H1 (cell line): ENCODE data around the gene TOR1B. TPM values are rescaled to one million over a fixed set of nuclear protein-coding genes. Genes with fewer than 3 reads are reported as not detected.

Experiments
- CTCF ChIA-PET: fragments of 300-600 bp; sonication (Branson Sonifier 250); formaldehyde crosslinking; loops from one replicate; lab custom pipeline; 2021; ENCODE audit not compliant: partially characterized antibody; lab: Charles Lee
- POLR2A ChIA-PET: fragments of 300-600 bp; sonication (Branson Sonifier 250); formaldehyde crosslinking; loops from one replicate; lab custom pipeline; 2021; ENCODE audit warnings: inconsistent platforms; ENCODE audit not compliant: partially characterized antibody; lab: Charles Lee
- DNase-seq, 2 experiments: peaks; one replicate each; pipeline versions ENCODE4 v3.0.0 to v3.0.0-alpha.2; 2010 to 2022; ENCODE audit warnings: low spot score in 2 of 2, low read depth in 1 of 2, mixed read lengths in 1 of 2
- FAIRE-seq: peaks from 2 replicates; lab custom pipeline; 2011; peaks lifted over from hg19 to GRCh38; lab: Jason Lieb, UNC
- H2AFZ ChIP-seq: 2 replicates; pipeline ENCODE4 v1.8.1; 2012; ENCODE audit warnings: low read length, inconsistent platforms
- H2AK5ac ChIP-seq: 2 replicates; pipeline ENCODE4 v1.6.1; 2013; ENCODE audit warnings: low read depth, low read length
- H2BK120ac ChIP-seq: replicated peaks from 2 replicates; pipeline ENCODE3; 2013; ENCODE audit warnings: low read depth, low read length, inconsistent platforms
- H2BK12ac ChIP-seq: 2 replicates; pipeline ENCODE4 v1.6.1; 2013; ENCODE audit warnings: low read depth, low read length
- H2BK15ac ChIP-seq: 2 replicates; pipeline ENCODE4 v1.6.1; 2013; ENCODE audit warnings: low read length
- H2BK20ac ChIP-seq: 2 replicates; pipeline ENCODE4 v1.6.1; 2013; ENCODE audit warnings: low read length
- H2BK5ac ChIP-seq: 2 replicates; pipeline ENCODE4 v1.6.1; 2013; ENCODE audit warnings: low read depth, low read length
- H3K14ac ChIP-seq: 2 replicates; pipeline ENCODE4 v1.6.1; 2013; ENCODE audit warnings: inconsistent platforms; ENCODE audit not compliant: insufficient read length
- H3K18ac ChIP-seq: 2 replicates; pipeline ENCODE4 v1.6.1; 2013; ENCODE audit warnings: low read length; ENCODE audit errors: extremely low read depth
- H3K23ac ChIP-seq: 2 replicates; pipeline ENCODE4 v1.6.1; 2013; ENCODE audit warnings: inconsistent platforms; ENCODE audit not compliant: insufficient read length
- H3K23me2 ChIP-seq: 2 replicates; pipeline ENCODE4 v1.6.1; 2013; ENCODE audit warnings: low read depth, low read length
- H3K27ac ChIP-seq: 2 replicates; pipeline ENCODE4 v1.6.1; 2011; ENCODE audit warnings: low read depth, low read length, inconsistent platforms
- H3K27me3 ChIP-seq, 4 experiments: replicated peaks in 1 of 4; 1 replicate in 1 of 4; 2 replicates in 3 of 4; pipeline versions ENCODE4 v1.6.1 to v1.8.1; 2011 to 2013; ENCODE audit warnings: low read length in 3 of 4, mild to moderate bottlenecking in 3 of 4, inconsistent platforms in 2 of 4, mixed read lengths in 2 of 4, moderate library complexity in 1 of 4; ENCODE audit not compliant: control insufficient read depth in 3 of 4, insufficient read depth in 3 of 4; ENCODE audit errors: extremely low read depth in 1 of 4
- H3K36me3 ChIP-seq, 4 experiments: 2 replicates each; pipeline versions ENCODE4 v1.6.1 to v1.8.1; 2011 to 2013; ENCODE audit warnings: mild to moderate bottlenecking in 4 of 4, low read length in 3 of 4, moderate library complexity in 2 of 4, control low read depth in 1 of 4, inconsistent platforms in 1 of 4; ENCODE audit not compliant: insufficient read depth in 4 of 4, control insufficient read depth in 2 of 4
- H3K4ac ChIP-seq: replicated peaks from 2 replicates; pipeline ENCODE3; 2013; ENCODE audit warnings: low read length, low read depth, mixed read lengths, inconsistent platforms; ENCODE audit not compliant: insufficient read length
- H3K4me1 ChIP-seq, 4 experiments: replicated peaks in 1 of 4; 1 replicate in 1 of 4; 2 replicates in 3 of 4; pipeline versions ENCODE4 v1.6.1 to v1.8.1; 2011 to 2013; ENCODE audit warnings: low read length in 3 of 4, inconsistent platforms in 2 of 4, mixed read lengths in 1 of 4; ENCODE audit not compliant: insufficient read depth in 4 of 4, control insufficient read depth in 3 of 4
- H3K4me2 ChIP-seq, 2 experiments: 2 replicates each; pipeline versions ENCODE4 v1.6.1 to v1.8.1; 2011 to 2013; ENCODE audit warnings: low read depth in 2 of 2, low read length in 2 of 2, control low read depth in 1 of 2, inconsistent platforms in 1 of 2, mild to moderate bottlenecking in 1 of 2; ENCODE audit not compliant: insufficient read depth in 1 of 2
- H3K4me3 ChIP-seq, 4 experiments: fragments of 200-600, 300-600 bp in 1 of 4; sonication (generic), shearing (Covaris generic), sonication (Bioruptor Twin) in 1 of 4; 2 replicates each; pipeline versions ENCODE4 v1.5.1 to v1.8.1; 2011 to 2016; ENCODE audit warnings: low read length in 4 of 4, low read depth in 3 of 4, control low read depth in 2 of 4, inconsistent platforms in 2 of 4, mild to moderate bottlenecking in 2 of 4, mixed read lengths in 1 of 4, moderate library complexity in 1 of 4; ENCODE audit not compliant: insufficient read depth in 2 of 4; ENCODE audit errors: extremely low read depth in 1 of 4
- H3K56ac ChIP-seq: replicated peaks from 2 replicates; pipeline ENCODE3; 2013; ENCODE audit warnings: low read depth, mild to moderate bottlenecking, mixed read lengths, low read length, inconsistent platforms; ENCODE audit not compliant: insufficient read length
- H3K79me1 ChIP-seq: 2 replicates; pipeline ENCODE4 v1.6.1; 2013; ENCODE audit warnings: low read depth, low read length, control low read depth
- H3K79me2 ChIP-seq, 2 experiments: 2 replicates each; pipeline versions ENCODE4 v1.6.1 to v1.8.1; 2012 to 2013; ENCODE audit warnings: low read length in 2 of 2, mild to moderate bottlenecking in 2 of 2, inconsistent platforms in 1 of 2; ENCODE audit not compliant: insufficient read depth in 2 of 2, control insufficient read depth in 1 of 2
- H3K9ac ChIP-seq, 4 experiments: replicated peaks in 1 of 4; 1 replicate in 1 of 4; 2 replicates in 3 of 4; pipeline versions ENCODE4 v1.6.1 to v1.8.1; 2011 to 2013; ENCODE audit warnings: low read depth in 3 of 4, low read length in 3 of 4, control low read depth in 2 of 4, mild to moderate bottlenecking in 2 of 4, moderate library complexity in 2 of 4, inconsistent platforms in 1 of 4; ENCODE audit errors: extremely low read depth in 1 of 4
- H3K9me3 ChIP-seq, 2 experiments: 2 replicates each; pipeline versions ENCODE4 v1.6.1 to v1.8.1; 2012 to 2013; ENCODE audit warnings: mild to moderate bottlenecking in 2 of 2, moderate library complexity in 2 of 2, control low read depth in 1 of 2, inconsistent platforms in 1 of 2, low read depth in 1 of 2, low read length in 1 of 2, mixed read lengths in 1 of 2; ENCODE audit not compliant: insufficient read depth in 2 of 2
- H4K20me1 ChIP-seq, 2 experiments: replicated peaks in 1 of 2; 2 replicates each; pipeline versions ENCODE3 to v1.8.1; 2011 to 2013; ENCODE audit warnings: inconsistent platforms in 2 of 2, low read length in 2 of 2, mild to moderate bottlenecking in 1 of 2; ENCODE audit not compliant: insufficient read depth in 2 of 2, control insufficient read depth in 1 of 2
- H4K5ac ChIP-seq: 2 replicates; pipeline ENCODE4 v1.6.1; 2013; ENCODE audit warnings: low read length, low read depth, mixed read lengths, inconsistent platforms; ENCODE audit not compliant: insufficient read length
- H4K8ac ChIP-seq: 2 replicates; pipeline ENCODE4 v1.8.0; 2013; ENCODE audit warnings: mild to moderate bottlenecking, moderate library complexity, low read length, inconsistent platforms; ENCODE audit not compliant: insufficient read depth; ENCODE audit errors: extremely low read depth
- H4K91ac ChIP-seq: replicated peaks from 2 replicates; pipeline ENCODE3; 2013; ENCODE audit warnings: low read length, mixed read lengths, inconsistent platforms; ENCODE audit not compliant: insufficient read length
- RAD21 ChIP-seq, 2 experiments: IDR thresholded peaks in 1 of 2; conservative IDR thresholded peaks in 1 of 2; 2 replicates each; pipeline ENCODE4 v1.6.1; 2011; ENCODE audit warnings: low read depth in 2 of 2, low read length in 2 of 2, improper control_type of control experiment in 1 of 2, inconsistent platforms in 1 of 2, mild to moderate bottlenecking in 1 of 2, moderate library complexity in 1 of 2
- SIRT6 ChIP-seq: IDR thresholded peaks from one replicate; pipeline ENCODE4 v1.7.1; 2012; ENCODE audit warnings: low read length, inconsistent platforms
- USF2 ChIP-seq: IDR thresholded peaks from 2 replicates; pipeline ENCODE4 v1.6.1; 2011; ENCODE audit warnings: low read length, improper control_type of control experiment
- WGBS, 2 experiments: shearing (Covaris generic) in 1 of 2; methylation state at CpG; one replicate each; pipeline versions ENCODE4 v1.1.6 to v1.1.7; 2013 to 2015; ENCODE audit warnings: low lambda C conversion rate in 2 of 2, mixed read lengths in 2 of 2, inconsistent platforms in 1 of 2, low coverage in 1 of 2, missing lambda C conversion rate in 1 of 2; ENCODE audit not compliant: insufficient replicate concordance in 2 of 2, insufficient coverage in 1 of 2, insufficient read length in 1 of 2; ENCODE audit errors: extremely low coverage in 1 of 2, missing lambda C conversion rate in 1 of 2; 5-methylcytosine and 5-hydroxymethylcytosine counted together
- polyA plus RNA-seq, 7 experiments: library from polyadenylated mRNA; depleted of rRNA in 3 of 7; stranded (reverse) in 5 of 7; unstranded in 2 of 7; fragments of >200 nt in 5 of 7; fragments of 200-250 nt in 2 of 7; gene quantifications; 1 replicate in 5 of 7; 2 replicates in 1 of 7; 4 replicates in 1 of 7; pipeline versions ENCODE4 v1.2.1 to v1.2.3, GENCODE V29; 2011 to 2013; ENCODE audit warnings: missing spikeins in 2 of 7, mixed read lengths in 2 of 7
- total RNA-seq: library from RNA; stranded (reverse); fragmentation: NEBNext Ultra II Directional; extraction: Animal tissue kit (Norgen Biotek cat#: 25700); gene quantifications from 2 replicates; pipeline ENCODE4 v1.2.1, GENCODE V29; 2021

TOR1B gene
- total and polyA plus RNA-seq, 2 of the 8 experiments (the other 6 are each of a cell fraction or from before 2014, with no cell fraction given) = 11.4 to 17.4 TPM

- WGBS, 2 experiments = 93% methylated on average over 11 of the region's 11 CpGs; no CpG with 5 or more reads in 1 of the 2 experiments
- no peak overlapping the region for H3K27ac ChIP-seq
- no peaks in the 10 kb centered on the region for H3K9me3 ChIP-seq
- H2BK12ac ChIP-seq = no peak overlapping the region
- H2BK5ac ChIP-seq = no peak overlapping the region
- H3K4ac ChIP-seq = no peak overlapping the region
- peak overlapping the region; percentile 34 for H3K23ac ChIP-seq
- no peaks in the 10 kb centered on the region for H4K20me1 ChIP-seq
- H3K18ac ChIP-seq = no peak overlapping the region
- H2BK20ac ChIP-seq = no peak overlapping the region
- no peak overlapping the region for H4K8ac ChIP-seq
- no peak overlapping the region for H4K5ac ChIP-seq
- no peak overlapping the region for H4K91ac ChIP-seq
- no peaks in the 10 kb centered on the region for H3K79me2 ChIP-seq
- no peaks in the 10 kb centered on the region for H3K27me3 ChIP-seq
- DNase-seq (no peak), FAIRE-seq (no peak)
- H3K36me3 ChIP-seq = no peaks in the 10 kb centered on the region
- CTCF ChIA-PET = interaction anchor here (0.8 to 12.8 kb wide), 5 partner anchors 32 to 153 kb away, joined by 3 to 250 read pairs (median 6); no protein-coding TSS in a partner anchor
- H2AFZ ChIP-seq = no peak overlapping the region
- H3K79me1 ChIP-seq = no peaks in the 10 kb centered on the region
- no peak overlapping the region for H3K4me2 ChIP-seq
- POLR2A ChIA-PET = interaction anchor here (0.7 to 1.3 kb wide), 2 partner anchors 9 to 141 kb away, joined by 3 to 4 read pairs; no protein-coding TSS in a partner anchor
- H2BK120ac ChIP-seq = no peak overlapping the region
- H2AK5ac ChIP-seq = no peak overlapping the region
- H3K56ac ChIP-seq = no peak overlapping the region
- H3K4me1 ChIP-seq = peaks cover 0 to 3% (median 0%) of the 10 kb centered on the region in 4 experiments; a peak in 3 of 7 replicates
- no peaks in the 10 kb centered on the region for H3K23me2 ChIP-seq
- H2BK15ac ChIP-seq = no peak overlapping the region
- TF ChIP-seq RAD21 (IDR thresholded peaks at IDR 0.05 in 1 of 2, conservative IDR thresholded peaks at IDR 0.05 in 1 of 2; ENCODE audit: low read depth in 2 of 2, low read length in 2 of 2) (no peak), USF2 (no peak), SIRT6 (no peak)
- H3K4me3 ChIP-seq = no peak overlapping the region
- H3K14ac ChIP-seq = no peak overlapping the region
- H3K9ac ChIP-seq = no peak overlapping the region
Measured at GRCh38 chr9:129777769-129778130, 25.2 kb upstream of the TOR1B start.
